Kidney tubule cell (primary cell): ENCODE data around the gene CDKN1C.
"Not testable (repeated sequence)": the region's sequence is repeated elsewhere in the genome, so short reads cannot be mapped to it uniquely, and the experiment has no call there.

Experiments
- DNase-seq: peaks from one replicate; pipeline ENCODE4 v3.0.0-alpha.2; 2018; ENCODE audit warnings: low spot score

The CDKN1C gene

DNA sequence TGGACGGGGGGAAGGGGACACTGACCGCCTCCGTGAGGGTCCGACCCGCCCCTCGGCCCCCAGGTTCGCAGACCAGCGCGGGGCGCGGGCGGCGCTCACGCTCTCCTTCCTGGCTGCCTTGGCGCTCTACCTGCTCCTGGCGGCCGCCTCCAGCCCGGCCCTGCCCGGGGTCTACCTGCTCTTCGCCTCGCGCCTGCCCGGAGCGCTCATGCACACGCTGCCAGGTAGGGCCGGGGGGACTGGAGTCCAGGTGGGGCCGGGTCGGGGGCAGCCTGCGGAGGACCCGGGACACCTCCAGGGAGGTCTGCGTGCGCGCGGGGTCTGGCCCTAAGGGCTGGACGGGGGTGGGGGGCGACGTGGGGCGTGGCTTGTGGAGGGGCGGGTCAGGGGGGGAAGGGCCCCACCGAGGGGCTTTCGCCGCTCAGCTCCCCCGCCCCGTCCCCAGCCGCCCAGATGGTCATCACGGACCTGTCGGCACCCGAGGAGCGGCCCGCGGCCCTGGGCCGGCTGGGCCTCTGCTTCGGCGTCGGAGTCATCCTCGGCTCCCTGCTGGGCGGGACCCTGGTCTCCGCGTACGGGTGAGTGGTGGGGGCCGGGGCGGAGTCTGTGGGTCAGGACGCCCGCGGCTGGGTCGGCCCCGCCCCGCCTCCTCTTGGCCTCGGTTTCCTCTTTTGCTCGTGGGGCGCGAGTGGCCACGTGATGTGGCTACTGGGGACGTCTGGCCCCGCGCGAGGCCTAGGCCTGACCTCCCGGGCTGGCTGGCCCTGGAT lies 23.7 kb upstream of the CDKN1C start:
- no peak for DNase-seq

DNA sequence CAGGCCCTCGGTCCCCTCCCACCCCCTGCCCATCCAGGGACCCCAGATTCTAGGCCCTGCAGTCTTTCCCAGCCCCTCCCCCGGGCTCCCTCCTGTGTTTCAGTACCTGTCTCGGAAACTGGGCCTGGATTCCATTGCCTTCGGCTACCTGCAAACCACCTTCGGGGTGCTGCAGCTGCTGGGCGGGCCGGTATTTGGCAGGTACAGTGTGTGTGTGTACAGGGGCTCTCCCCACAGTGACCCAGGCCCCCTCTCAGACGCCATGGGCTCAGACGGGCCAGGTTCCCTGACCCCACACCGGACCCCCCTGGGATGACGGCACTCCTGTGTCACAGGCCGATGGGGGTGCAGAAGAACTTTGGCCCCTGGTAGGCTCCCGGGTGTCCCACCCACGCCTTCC lies 22.6 kb upstream of the CDKN1C start:
- DNase-seq, result no peak

DNA sequence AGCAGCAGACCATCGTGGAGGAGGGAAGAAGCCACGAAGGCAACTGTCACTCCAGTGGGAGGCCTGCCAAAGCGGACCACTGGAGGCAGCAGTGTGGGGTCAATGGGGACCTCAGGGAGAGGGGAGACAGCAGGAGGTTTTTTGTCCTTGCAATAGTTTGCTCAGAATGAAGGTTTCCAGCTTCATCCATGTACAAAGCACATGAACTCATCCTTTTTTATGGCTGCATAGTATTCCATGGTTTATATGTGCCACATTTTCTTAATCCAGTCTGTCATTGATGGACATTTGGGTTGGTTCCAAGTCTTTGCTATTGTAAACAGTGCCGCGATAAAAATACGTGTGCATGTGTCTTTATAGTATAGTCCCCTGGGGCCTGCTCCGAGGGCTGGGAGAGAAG lies 19.7 kb upstream of the CDKN1C start:
- DNase-seq, result not testable (repeated sequence)

DNA sequence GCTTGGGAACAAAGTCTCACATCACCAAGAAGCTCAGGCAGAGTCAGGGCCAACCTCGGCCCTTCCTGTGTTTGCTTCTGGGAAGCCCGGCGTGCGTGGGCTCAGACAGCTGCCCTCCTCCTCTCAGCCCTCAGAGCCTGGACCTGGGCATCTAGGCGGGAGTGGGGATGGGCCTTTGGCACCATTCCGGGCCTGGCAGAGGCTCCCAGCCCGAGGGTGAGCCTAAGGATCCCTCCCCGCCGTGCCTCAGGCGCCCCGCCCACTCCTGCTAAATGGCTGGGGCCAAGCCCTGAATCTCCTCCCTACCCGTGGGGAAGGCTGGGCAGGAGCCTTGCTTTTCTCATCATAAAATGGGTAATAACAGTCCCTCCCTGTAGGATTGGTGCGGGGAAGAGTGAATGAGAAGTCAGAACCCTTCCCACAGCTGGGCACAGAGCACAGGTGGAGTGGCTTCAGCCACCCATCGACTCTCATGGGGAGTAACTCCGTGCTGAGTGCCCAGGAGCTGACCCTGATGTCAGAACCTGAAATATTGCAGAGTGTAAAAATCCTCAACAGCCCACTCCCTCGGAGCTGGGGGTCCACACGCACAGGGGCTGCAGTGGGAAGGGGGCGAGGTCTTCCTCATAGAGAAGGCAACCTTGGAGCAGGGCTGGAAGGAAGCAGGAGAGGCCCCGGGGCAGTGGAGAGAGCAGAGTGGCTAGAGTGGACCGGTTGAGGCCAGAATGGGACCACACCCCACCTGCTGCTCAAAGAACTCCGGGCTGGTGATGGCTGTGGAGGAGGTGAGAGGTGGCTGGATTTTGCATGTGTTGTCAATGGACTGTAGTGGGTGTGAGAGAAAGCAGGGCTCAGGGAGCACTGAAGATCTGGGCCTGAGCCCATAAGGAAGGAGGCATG lies 18.8 kb upstream of the CDKN1C start:
- DNase-seq, result no peak

DNA sequence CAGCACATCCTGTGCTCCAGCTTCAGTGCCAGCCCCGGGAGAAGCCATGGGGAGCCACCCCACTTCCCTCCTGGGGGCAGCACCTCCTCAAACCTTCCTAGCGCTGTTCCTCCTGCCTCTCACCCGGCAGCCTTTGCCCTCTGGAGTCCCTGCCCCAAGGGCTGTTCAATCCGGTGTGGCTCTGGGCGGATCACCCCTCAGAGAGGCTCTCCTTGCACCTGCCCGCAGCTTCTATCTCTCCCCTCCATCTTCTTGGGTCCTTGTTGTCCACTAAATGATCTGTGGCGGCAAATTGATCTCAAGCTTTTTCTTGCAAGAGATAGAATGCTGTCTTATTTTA lies 18.1 kb upstream of the CDKN1C start:
- no peak for DNase-seq

DNA sequence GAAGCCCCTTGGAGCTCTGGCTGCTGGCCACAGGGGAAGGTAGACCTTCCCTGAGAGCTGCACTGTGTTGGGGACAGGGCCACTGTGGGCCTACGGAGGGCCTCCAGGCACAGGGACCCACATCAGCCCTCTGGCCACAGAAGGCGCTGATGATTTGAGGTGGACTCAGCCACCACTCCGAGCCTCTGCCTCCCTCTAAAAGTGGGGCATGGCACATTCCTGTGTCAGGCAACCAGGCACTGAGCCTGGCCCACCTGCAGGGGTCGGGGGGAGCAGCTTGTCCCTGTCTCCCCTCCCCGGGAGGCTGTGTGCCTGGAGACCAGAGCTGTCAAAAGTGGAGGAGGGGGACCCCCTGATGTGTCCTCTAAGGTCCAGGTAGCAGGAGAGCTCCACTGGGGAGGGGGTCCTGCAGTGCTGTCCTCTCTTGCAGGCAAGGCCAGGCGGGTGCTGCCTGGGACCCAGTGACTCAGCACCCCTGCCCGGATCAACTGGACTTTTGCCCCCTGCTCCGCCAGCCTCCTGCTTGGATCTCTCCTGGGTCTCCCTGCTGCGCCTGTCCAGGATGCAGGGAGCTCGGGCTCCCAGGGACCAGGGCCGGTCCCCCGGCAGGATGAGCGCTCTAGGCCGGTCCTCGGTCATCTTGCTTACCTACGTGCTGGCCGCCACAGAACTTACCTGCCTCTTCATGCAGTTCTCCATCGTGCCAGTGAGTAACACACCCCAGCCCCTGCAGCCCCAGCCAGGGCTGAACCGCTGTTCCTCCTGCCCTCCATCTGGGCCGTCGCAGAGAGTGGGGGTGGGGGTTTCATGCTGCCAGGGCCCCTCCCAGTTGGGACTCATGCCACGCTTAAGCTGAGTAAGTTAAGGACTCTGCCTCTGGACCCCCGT lies 17.5 kb upstream of the CDKN1C start:
- DNase-seq, result no peak

DNA sequence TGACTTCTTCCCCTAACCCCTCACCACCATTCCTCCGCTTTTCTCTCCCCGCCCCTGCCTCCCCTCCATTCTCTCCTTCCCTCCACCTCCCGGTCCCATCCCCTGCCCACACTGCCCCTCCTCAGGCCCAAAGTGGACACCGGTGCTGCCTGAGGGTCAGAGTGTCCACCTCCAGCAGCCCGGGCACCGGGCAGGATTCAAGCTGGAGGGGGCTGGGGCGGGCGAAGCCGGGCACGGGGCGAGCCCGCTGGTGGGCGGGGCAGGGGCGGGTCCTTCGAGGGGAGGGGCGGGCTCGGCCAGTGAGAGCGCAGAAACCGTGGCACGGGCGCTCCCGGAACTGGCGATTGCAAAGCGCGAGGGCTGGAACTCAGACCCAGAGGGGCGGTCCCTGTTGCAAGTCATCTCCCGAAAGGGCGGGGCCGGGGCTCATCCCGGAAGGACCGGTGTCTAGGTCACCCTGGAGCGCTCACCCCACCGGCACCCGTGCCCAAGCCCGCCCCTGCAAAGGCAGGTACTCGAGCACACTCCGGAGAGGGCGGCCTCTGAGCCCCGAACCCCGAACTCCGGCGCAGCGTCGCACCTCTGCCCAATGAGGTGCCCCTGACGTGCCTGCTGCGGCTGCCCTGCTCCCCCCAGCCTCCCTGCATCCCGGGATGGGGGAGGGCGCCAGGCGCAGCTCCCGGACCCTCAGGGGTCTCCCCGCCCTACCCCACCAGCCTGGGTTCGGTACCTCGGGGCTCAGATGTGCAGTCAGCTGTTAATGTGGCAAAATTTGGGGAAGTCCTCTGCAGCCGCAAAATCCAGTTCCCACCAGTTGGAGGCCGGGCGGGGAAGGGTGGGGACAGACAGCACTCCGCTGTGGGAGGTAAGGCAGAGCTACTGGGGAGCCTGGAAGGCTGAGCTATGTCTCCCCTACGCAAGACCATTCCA lies 16.5 kb upstream of the CDKN1C start:
- peak; percentile 93 for DNase-seq

DNA sequence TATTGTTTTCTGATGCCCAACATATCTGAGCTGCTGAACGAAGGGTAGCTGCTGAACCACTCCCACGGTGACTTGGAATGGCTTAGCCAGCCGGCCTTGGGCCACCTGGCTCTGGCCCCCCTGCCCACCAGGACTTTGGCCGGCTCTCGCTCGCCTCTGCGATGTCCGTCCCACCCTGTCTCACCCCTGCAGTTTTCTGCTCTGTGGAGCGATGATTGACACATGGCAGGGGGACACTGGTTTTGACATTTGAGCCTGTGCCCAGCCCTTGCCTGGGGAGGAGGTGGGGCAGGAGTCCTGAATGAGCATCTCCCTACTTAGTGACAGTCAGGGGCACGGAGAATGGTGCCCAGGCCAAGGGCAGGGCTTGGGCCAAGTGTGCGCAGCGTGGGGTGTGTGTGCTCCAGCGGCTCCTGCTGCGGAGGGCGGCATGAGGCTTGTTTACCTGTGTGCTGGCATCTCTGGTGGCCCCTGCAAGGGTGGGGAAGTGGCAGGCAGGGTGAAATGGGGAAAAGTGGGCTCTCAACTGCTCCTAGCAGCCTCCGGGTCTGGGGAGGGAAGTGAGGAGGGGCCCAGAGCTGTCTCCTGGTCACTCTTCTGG lies 15.7 kb upstream of the CDKN1C start:
- DNase-seq, result no peak

DNA sequence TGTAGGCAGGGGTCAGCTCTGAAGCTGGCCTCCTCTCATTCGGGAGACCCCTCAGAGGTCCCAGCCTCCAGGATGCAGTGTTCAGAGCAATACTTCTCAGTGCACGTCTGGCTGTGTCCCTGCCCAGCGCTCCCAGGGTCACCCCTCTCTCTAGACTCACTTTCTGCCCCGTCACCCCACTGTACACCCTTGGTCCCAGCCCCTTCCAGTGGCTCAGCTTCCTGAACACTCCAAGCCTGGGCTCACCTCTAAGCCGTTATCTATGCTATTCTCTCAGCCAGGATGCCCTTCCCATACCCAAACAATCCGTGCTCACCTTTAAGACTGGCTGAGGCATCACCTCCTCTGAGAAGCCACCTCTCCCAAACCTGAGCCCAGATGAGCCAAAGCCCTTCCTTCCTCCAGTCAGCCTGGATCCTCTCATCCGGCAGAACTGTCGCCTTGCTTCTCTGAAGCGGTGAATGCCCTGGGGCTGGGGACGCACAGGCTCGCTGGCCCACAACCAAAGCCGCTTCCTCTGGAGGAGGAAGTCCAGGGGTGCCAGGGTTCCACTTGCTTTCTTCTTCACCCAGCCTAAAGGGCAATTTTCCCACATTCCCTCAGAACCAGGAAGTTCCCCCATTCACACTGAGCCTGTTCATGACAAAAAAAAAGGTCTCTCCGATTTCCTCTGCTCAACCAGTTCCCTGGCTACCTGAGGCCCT lies 13.7 kb upstream of the CDKN1C start:
- peak; percentile 39 for DNase-seq

DNA sequence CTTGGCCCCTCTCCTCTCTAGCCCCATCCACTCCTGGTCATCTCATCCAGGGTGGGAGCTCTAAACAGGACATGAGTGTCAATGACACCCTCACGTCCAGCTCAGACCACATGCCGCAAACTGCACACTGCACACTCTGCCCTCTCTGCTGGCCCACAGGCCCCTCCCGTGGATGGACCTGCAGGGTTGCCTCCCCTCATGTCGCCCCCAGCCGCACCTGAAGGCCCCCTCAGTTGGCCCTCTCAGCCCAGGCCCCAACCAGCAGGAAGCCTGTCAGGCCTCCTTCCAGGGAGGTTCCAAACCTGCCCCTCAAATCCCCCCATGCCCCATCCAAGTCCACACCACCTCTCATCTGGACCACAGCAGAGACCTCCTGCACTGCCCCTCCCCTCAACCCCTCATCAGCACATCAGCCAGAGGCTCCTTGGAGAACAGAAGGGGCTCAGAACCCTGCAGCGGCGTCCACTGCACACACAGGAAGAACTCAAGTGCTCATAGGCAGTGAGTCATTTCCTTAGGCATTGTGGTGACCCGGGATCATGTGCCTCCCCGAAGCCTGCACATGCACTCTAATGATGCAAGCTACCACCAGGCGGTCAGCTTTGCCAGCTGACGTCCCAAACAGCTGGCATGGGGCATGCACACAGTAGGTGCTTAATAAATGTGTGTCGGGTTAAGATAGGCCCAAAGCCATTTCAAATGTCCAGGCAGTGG lies 12.9 kb upstream of the CDKN1C start:
- peak; percentile 85 for DNase-seq

DNA sequence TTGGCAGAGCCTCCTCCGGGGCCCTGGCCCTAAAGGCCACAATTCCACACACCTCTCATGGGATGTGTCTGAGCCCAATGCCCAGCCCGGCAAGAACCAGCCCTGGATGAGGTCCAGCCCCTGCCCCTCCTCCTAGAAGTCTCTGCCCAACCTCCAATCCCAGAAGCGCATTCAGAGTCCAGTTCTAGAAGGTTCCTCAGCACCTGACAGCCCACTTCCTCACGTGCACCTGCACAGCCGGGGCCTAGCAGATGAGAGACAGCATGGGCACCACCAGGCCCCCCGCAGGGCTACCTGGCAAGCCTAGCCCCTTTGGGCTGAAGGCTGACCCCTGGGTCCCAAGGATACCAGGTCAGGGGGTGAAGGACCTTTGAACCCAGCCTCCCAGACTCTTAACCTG lies 11.5 kb upstream of the CDKN1C start:
- DNase-seq, result no peak

DNA sequence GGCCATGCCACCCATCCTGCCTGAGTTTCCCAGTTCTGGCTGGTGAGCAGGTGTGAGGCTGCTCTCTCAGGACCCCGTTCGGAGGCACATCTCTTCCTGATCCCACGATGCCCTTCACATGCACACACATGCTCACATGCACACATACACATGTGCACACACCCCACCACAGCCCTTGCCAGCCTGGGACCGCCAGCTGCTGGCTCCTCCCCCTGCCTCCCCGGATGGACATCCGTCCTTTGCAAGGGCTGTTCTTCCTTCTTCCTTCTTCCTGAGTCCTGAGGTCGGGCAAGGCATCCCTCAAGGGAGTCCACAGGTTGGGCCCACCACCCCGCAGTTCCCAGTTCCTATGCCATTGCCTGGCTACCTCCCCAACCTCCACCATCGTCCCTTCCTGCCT lies 10.5 kb upstream of the CDKN1C start:
- DNase-seq, result no peak

DNA sequence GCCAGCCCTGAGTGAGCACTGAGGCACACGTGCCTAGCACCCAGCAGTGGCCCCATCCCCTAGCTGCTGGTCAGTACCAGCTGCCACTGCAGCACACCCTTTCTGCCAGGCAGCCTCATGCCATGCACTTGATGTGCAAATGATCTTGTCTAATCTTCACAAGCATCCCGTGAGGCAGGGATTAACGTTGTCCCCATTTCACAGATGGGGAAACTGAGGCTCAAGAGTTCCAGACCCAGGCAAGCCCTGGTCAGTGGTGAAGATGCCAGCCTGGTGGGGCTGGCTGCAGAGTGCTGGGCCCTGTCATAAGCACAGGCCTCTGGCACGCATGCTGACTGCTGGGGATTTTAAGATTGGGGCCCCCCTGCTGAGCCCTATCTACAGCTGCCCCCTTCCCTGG lies 8.4 kb upstream of the CDKN1C start:
- no peak for DNase-seq

DNA sequence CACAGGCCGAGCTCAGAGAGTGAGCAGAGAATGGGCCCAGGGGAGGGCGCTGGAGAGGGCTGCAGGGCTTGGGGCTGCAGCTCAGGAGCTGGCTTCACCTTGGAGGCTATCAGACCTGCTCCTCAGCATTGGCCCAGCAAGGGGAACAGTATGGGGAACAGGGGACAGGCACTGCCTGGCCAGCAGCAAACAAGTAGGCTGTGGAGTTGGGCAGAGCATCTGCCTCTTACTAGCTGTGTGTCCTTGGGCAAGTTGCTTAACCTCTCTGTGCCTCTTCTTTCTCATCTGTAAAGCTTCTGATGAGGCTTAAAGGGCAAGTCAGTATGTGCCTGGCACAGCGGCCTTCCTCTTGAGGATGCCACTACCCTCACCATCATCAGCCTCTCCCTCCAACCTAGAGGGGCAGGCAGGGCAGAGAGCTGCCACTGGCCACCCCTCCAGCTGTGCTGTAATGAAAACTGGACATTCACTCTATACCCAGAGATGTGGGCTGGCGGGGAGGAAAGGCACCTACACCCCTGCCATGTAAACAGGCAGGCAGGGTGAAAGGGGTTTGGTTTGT lies 7.5 kb upstream of the CDKN1C start:
- peak; percentile 40 for DNase-seq

DNA sequence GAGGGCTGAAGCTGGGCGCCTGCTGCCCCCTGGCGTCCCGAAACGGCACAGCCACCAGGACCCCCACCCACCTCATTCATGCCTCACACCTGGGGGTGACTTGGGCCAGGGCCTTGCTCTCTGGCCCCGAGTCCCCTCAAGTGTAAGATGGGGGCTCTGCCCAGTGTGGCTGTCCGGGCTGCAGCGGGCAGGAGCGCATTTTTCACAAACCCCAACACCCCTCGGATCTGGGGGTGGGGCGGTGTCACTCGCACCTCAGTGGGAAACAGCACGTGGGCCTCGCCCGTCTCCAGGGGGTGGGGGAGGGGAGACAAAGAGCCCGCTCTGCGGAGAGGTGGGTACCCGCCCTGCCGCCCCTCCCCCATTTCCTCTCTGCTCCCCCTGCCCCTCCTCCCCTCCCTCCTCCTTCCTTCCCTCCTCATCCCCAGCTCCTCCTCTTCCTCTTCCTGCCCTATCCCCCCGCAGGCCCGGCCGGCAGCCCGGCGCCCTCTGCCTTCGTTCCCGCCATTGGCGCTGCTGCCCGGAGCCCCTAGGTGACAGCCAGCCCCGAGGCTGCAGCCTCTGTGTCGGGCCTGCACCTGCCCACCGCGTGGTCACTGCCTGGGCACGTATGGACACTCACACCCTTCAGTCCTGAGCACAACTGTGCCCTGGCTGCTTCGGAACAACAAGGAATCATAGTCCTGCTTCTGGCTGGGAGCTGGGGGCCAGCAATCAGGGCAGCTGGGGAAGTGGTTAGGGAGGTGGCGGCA lies 6.8 kb upstream of the CDKN1C start:
- peak; percentile 65 for DNase-seq

DNA sequence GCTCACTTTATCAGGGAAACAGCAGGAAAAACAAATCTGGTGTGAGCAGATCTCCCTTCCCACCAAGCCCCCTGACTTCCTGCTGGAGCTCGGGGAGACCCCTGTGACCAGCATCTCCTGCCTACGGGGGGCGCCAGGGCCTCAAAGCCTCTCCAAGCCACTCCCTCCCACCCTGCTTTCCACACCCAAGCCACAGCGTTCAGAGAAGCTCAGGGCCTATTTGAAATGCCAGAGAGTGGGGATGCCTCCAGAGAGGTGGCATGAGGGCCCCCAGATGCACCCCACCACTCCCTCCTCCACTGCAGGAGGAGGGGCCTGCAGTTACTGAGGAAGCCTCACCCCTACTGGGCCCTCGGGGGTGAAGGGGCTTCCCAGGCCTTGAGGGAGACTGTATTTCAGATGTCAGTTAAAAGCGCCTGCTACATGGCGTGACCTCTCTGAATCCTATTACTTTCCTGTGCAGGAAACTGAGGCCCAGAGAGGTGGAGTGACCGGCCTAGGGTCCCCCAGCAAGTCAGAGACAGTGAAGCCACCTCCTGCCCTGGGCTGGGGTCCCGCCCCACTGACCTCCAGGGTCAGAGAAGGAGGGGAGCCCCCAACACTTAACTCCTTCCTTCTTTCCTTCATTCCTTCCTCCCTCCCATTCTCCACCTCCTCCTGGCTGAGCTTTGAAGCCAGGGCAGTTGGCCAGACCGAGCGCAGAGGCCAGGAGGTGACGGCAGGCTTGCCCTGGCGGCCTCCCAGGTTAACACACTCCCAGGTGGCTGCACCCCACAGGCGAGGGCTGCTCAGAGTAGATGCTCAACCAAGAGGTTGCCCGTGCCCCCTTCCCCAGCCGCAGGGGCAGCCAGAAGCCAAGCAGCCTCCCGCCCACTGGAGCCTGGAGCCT lies 6.0 kb upstream of the CDKN1C start:
- no peak for DNase-seq

DNA sequence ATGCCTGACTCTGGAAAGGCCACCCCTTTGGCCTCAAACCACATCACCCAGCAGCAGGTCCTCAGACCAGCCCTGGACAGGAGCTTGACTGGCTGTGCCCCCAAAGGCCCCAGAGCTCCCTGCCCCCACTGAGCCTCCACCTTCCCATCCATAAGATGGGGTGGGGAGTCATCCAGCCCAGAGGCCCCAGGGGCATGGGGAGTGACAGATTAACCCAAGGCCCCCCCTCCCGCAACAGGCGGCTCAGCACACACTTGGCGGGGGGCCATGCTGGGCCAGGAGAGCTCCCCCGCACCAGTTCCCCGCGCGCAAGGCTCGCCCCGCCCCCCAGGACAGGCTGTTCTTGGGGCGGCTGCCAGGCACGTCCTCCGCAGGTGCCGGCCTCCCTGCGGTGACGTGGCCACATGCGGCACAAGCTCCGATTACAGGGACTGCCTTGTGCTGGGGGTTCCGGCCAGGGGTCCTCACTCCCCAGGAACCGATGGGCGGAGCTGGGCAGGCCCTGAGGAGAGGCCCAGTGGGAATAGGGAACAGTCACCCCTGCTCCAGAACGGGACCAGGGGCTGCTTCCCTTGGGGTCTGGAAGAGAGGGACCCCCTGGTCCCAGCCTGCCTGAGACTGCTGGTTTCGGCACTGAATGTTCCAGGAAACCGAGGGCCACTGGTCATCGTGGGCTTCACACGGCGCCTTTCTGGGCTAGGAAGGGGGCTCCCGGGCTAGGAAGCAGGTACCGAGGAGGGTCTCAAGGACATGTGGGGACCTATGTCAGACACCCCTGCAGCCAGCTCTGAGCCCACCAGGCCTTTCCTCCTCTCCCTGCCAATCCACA lies 5.1 kb upstream of the CDKN1C start:
- DNase-seq, result peak; percentile 57
